ENCODE data around the gene LIPI. TPM values are rescaled to one million over a fixed set of nuclear protein-coding genes. Genes with fewer than 3 reads are reported as not detected.

LIPI gene
- total and polyA plus RNA-seq, 3 donors from 2014 or later, result 0.28 to 0.74 TPM; not detected in 1

GRCh38 chr21:14121719-14122118 lies 89.0 kb downstream of the LIPI start:
- Histone ChIP-seq H3K27me3 (no peaks in the 10 kb centered on the region), H3K4me3 (no peak overlapping the region), H3K9me3 (no peaks in the 10 kb centered on the region), H3K27ac (no peak overlapping the region), H3K4me1 (no peaks in the 10 kb centered on the region), H3K36me3 (ENCODE audit: low read depth, missing control alignments) (no peaks in the 10 kb centered on the region)
- no peak for DNase-seq
- 94 to 98% methylated on average over 5 of the region's 5 CpGs for WGBS, 2 donors
- TF ChIP-seq POLR2A (IDR thresholded peaks at IDR 0.05) (no peak), CTCF (IDR thresholded peaks at IDR 0.05) (no peak)
- intact Hi-C loops (cut with DNase I; ENCODE audit: low total_unique reads), result no loop called here

- TF ChIP-seq POLR2A (IDR thresholded peaks at IDR 0.05), result no peak
- peak in 1 of 3 experiments; percentile 43 for TF ChIP-seq CTCF (IDR thresholded peaks at IDR 0.05)
- Histone ChIP-seq H3K36me3 (ENCODE audit: low read depth, missing control alignments) (no peaks in the 10 kb centered on the region), H3K27ac (no peak overlapping the region), H3K27me3 (no peaks in the 10 kb centered on the region), H3K4me3 (no peak overlapping the region), H3K4me1 (no peaks in the 10 kb centered on the region), H3K9me3 (no peaks in the 10 kb centered on the region)
- intact Hi-C loops (cut with DNase I; ENCODE audit: low total_unique reads), result no loop called here
- 53 to 65% methylated on average over 4 of the region's 4 CpGs for WGBS, 2 donors
- peak; percentile 48 for DNase-seq
These were observed 90.5 kb downstream of the LIPI start for GRCh38 chr21:14120091-14120734.

- H3K4me3 ChIP-seq, result no peak overlapping the region
- 73 to 89% methylated on average over 3 of the region's 3 CpGs for WGBS, 2 donors
- H3K36me3 ChIP-seq (ENCODE audit: low read depth, missing control alignments), result no peaks in the 10 kb centered on the region
- DNase-seq, result no peak
- intact Hi-C loops (cut with DNase I; ENCODE audit: low total_unique reads), result no loop called here
- no peak overlapping the region for H3K27ac ChIP-seq
- H3K9me3 ChIP-seq, result no peaks in the 10 kb centered on the region
- no peaks in the 10 kb centered on the region for H3K27me3 ChIP-seq
- TF ChIP-seq POLR2A (IDR thresholded peaks at IDR 0.05) (no peak), CTCF (IDR thresholded peaks at IDR 0.05) (no peak)
- H3K4me1 ChIP-seq, result no peaks in the 10 kb centered on the region
These were observed 91.7 kb downstream of the LIPI start for GRCh38 chr21:14119038-14119437.

- Histone ChIP-seq H3K4me3 (no peak overlapping the region), H3K27me3 (no peaks in the 10 kb centered on the region), H3K36me3 (ENCODE audit: low read depth, missing control alignments) (no peaks in the 10 kb centered on the region), H3K9me3 (no peaks in the 10 kb centered on the region), H3K27ac (no peak overlapping the region), H3K4me1 (no peaks in the 10 kb centered on the region)
- TF ChIP-seq POLR2A (IDR thresholded peaks at IDR 0.05), result no peak
- TF ChIP-seq CTCF (IDR thresholded peaks at IDR 0.05), result no peak
- intact Hi-C loops (cut with DNase I; ENCODE audit: low total_unique reads), result no loop called here
- 92 to 95% methylated on average over 6 of the region's 6 CpGs for WGBS, 2 donors
- DNase-seq, result no peak
These were observed 94.7 kb downstream of the LIPI start for GRCh38 chr21:14116080-14116481.

- Histone ChIP-seq H3K27ac (no peak overlapping the region), H3K36me3 (ENCODE audit: low read depth, missing control alignments) (no peaks in the 10 kb centered on the region), H3K27me3 (no peaks in the 10 kb centered on the region), H3K4me1 (no peaks in the 10 kb centered on the region), H3K4me3 (no peak overlapping the region), H3K9me3 (no peaks in the 10 kb centered on the region)
- no peak for TF ChIP-seq CTCF (IDR thresholded peaks at IDR 0.05)
- TF ChIP-seq POLR2A (IDR thresholded peaks at IDR 0.05), result no peak
- no peak for DNase-seq
- 81 to 90% methylated on average over 7 of the region's 7 CpGs for WGBS, 2 donors
- intact Hi-C loops (cut with DNase I; ENCODE audit: low total_unique reads), result no loop called here
These were observed 95.1 kb downstream of the LIPI start for GRCh38 chr21:14115646-14116045.

All from testis (tissue), 3 donors.